OCI-LY1 (cell line): ENCODE results near the gene P2RY6.

Experiments used
- EZH2 ChIP-seq: fragments of 200-600 bp; sonication (generic), shearing (Covaris generic); IDR thresholded peaks from 2 replicates; pipeline ENCODE4 v1.8.0; 2017; ENCODE audit warnings: borderline replicate concordance, mixed run types, mild to moderate bottlenecking, antibody characterized with exemption, low read length, moderate library complexity, mixed read lengths
- TF ChIP-seq, protein P1 (sequence below): fragments of 200-600 bp; sonication (generic), shearing (Covaris generic); IDR thresholded peaks from 2 replicates; pipeline ENCODE4 v1.5.1; 2017; ENCODE audit warnings: mild to moderate bottlenecking, antibody characterized with exemption, low read length, moderate library complexity, mixed read lengths

DNA sequence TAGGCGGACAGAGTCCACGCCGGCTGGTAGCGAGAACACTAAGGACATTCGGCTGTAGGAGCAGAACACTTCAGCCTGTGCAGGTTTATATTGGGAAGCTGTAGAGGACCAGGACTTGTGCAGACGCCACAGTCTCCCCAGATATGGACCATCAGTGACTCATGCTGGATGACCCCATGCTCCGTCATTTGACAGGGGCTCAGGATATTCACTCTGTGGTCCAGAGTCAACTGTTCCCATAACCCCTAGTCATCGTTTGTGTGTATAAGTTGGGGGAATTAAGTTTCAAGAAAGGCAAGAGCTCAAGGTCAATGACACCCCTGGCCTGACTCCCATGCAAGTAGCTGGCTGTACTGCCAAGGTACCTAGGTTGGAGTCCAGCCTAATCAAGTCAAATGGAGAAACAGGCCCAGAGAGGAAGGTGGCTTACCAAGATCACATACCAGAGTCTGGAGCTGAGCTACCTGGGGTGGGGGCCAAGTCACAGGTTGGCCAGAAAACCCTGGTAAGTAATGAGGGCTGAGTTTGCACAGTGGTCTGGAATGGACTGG is 36.8 kb upstream of the P2RY6 start:
- TF ChIP-seq, protein P1, sequence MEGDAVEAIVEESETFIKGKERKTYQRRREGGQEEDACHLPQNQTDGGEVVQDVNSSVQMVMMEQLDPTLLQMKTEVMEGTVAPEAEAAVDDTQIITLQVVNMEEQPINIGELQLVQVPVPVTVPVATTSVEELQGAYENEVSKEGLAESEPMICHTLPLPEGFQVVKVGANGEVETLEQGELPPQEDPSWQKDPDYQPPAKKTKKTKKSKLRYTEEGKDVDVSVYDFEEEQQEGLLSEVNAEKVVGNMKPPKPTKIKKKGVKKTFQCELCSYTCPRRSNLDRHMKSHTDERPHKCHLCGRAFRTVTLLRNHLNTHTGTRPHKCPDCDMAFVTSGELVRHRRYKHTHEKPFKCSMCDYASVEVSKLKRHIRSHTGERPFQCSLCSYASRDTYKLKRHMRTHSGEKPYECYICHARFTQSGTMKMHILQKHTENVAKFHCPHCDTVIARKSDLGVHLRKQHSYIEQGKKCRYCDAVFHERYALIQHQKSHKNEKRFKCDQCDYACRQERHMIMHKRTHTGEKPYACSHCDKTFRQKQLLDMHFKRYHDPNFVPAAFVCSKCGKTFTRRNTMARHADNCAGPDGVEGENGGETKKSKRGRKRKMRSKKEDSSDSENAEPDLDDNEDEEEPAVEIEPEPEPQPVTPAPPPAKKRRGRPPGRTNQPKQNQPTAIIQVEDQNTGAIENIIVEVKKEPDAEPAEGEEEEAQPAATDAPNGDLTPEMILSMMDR, result no peak
- no peak for TF ChIP-seq EZH2
